ENCODE results near the gene RNF144A. TPM values are rescaled to one million over a fixed set of nuclear protein-coding genes. Genes with fewer than 3 reads are reported as not detected.

The RNF144A gene
- total RNA-seq, 1 donor from 2014 or later: 9.6 TPM

DNA sequence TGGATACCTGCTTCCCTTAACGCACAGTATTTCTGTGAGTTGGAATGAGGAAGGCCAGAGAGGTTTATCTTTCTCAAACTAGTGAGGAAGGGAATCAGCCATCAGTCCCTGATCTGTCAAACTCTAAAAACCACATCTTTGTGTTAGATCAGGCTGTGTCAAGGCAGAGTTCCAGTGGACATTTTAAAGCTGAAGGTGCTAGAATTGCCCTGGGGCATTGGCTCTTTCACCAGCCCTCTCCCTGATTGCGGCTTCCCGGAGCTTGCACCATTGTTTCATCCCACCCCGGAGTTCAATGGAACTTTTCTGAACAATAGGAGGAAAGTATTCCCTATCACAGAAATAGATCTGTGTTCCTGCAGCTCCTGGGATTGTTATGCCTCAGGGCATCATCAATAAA, 110.2 kb downstream of the RNF144A start:
- no peak overlapping the region for H3K27ac Mint-ChIP-seq (ENCODE audit: unreplicated experiment)
- no peaks in the 10 kb centered on the region for H3K9me3 Mint-ChIP-seq (ENCODE audit: unreplicated experiment)
- H3K36me3 Mint-ChIP-seq (ENCODE audit: unreplicated experiment): peaks cover 6% of the 10 kb centered on the region
- H3K4me1 Mint-ChIP-seq (ENCODE audit: unreplicated experiment): peaks cover 2% of the 10 kb centered on the region
- TF ChIP-seq, protein P1, sequence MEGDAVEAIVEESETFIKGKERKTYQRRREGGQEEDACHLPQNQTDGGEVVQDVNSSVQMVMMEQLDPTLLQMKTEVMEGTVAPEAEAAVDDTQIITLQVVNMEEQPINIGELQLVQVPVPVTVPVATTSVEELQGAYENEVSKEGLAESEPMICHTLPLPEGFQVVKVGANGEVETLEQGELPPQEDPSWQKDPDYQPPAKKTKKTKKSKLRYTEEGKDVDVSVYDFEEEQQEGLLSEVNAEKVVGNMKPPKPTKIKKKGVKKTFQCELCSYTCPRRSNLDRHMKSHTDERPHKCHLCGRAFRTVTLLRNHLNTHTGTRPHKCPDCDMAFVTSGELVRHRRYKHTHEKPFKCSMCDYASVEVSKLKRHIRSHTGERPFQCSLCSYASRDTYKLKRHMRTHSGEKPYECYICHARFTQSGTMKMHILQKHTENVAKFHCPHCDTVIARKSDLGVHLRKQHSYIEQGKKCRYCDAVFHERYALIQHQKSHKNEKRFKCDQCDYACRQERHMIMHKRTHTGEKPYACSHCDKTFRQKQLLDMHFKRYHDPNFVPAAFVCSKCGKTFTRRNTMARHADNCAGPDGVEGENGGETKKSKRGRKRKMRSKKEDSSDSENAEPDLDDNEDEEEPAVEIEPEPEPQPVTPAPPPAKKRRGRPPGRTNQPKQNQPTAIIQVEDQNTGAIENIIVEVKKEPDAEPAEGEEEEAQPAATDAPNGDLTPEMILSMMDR (IDR thresholded peaks at IDR 0.05): no peak
- H3K27me3 Mint-ChIP-seq (ENCODE audit: unreplicated experiment): no peaks in the 10 kb centered on the region
- H3K4me3 Mint-ChIP-seq (ENCODE audit: unreplicated experiment): no peak overlapping the region
- DNase-seq (ENCODE audit: extremely low spot score, unreplicated experiment): no peak

DNA sequence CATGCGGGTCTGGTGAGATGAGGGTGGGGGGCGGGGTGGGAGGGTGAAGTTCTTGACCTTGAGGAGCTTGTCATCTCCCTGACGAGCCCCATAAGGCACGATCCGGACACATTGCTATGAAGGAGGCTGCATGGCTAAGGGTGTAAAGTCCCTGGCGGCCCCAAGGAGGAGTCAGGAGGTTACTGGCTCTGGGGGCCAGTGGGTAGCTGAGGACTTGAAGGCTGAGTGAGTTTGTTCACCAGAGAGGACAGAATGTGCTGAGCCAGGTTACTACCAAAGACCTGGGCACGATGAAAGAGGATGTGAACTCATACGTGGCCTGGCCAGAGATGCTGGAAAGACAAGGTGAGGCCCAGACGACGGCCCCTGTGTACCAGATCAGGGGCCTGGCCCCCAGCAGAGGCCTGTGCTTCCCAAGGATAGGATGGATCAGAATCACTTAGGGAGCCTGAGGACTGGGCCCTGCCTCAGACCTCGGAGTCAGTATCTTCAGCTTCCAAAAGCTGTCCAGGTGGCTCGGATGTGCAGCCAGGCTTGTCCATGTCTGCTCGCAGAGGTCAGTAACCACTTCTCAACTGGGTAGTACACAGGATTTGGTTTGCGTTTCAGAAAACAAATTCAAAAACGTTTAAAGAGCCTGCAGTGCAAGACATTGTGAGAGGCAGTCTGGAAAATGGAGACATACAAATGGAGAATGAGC, 110.9 kb downstream of the RNF144A start:
- TF ChIP-seq, protein P1 (IDR thresholded peaks at IDR 0.05): no peak
- DNase-seq (ENCODE audit: extremely low spot score, unreplicated experiment): no peak
- no peak overlapping the region for H3K27ac Mint-ChIP-seq (ENCODE audit: unreplicated experiment)
- H3K4me1 Mint-ChIP-seq (ENCODE audit: unreplicated experiment): no peaks in the 10 kb centered on the region
- H3K4me3 Mint-ChIP-seq (ENCODE audit: unreplicated experiment): no peak overlapping the region
- no peaks in the 10 kb centered on the region for H3K27me3 Mint-ChIP-seq (ENCODE audit: unreplicated experiment)
- H3K36me3 Mint-ChIP-seq (ENCODE audit: unreplicated experiment): peaks cover 8% of the 10 kb centered on the region
- no peaks in the 10 kb centered on the region for H3K9me3 Mint-ChIP-seq (ENCODE audit: unreplicated experiment)

DNA sequence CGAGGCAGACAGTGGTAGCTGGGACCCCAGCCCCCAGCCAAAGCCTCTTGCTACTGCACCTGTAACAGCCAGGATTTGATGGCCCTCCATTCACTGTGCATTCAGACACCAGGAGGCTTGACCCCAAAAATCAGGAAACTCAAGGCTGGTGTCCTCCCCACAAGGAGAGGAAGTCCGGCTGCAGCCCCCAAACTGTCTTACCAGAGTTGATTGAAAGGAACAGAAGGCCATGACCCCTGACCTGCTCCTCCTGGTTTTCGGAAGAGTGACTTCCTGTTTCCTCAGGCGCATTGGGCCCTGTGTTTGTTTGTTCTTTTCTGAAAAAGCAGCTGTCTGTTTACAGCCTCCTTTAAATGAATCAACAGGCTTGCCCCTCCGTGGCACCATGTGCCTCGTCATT, 111.6 kb downstream of the RNF144A start:
- no peaks in the 10 kb centered on the region for H3K27me3 Mint-ChIP-seq (ENCODE audit: unreplicated experiment)
- TF ChIP-seq, protein P1 (IDR thresholded peaks at IDR 0.05): no peak
- no peak overlapping the region for H3K4me3 Mint-ChIP-seq (ENCODE audit: unreplicated experiment)
- H3K27ac Mint-ChIP-seq (ENCODE audit: unreplicated experiment): no peak overlapping the region
- H3K4me1 Mint-ChIP-seq (ENCODE audit: unreplicated experiment): no peaks in the 10 kb centered on the region
- H3K36me3 Mint-ChIP-seq (ENCODE audit: unreplicated experiment): peaks cover 10% of the 10 kb centered on the region
- no peak for DNase-seq (ENCODE audit: extremely low spot score, unreplicated experiment)
- H3K9me3 Mint-ChIP-seq (ENCODE audit: unreplicated experiment): no peaks in the 10 kb centered on the region

DNA sequence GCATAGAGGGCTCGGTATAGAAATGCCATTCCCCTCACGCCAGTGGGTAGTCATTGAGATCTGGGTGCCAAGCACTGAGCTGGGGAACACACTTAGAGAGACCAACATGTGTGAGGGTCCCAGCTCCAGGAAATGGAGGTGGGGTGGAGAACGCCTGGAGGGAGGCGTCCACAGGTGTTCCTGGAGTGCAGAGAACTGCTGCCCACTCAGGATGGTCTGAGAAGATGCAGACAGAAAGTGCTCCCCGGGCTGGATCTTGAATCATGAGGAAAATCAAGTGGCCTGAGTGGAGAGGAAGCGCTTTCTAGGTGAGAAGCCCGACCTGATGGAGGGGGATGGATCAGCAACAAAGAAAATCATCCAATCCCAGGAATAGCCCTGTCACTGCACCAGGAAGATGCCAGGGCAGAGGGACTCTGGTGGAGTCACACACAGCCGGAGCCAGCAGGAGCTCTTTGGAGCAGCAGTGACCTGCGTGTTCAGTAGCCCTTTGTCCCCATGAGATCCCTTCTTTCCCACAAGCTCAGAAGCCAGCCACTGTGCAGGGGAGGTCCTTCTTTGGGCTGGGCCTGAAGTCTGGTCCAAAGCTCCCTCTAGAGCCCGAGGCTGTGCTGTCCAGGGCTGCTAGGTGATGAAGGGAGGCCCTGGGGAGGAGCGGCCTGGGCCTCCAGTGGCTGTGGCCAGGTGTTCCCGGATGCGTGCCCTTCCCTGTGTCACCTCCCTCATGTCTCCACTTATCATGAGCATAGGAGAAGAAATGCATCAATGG, 112.3 kb downstream of the RNF144A start:
- no peaks in the 10 kb centered on the region for H3K4me1 Mint-ChIP-seq (ENCODE audit: unreplicated experiment)
- H3K27ac Mint-ChIP-seq (ENCODE audit: unreplicated experiment): no peak overlapping the region
- TF ChIP-seq, protein P1 (IDR thresholded peaks at IDR 0.05): no peak

DNA sequence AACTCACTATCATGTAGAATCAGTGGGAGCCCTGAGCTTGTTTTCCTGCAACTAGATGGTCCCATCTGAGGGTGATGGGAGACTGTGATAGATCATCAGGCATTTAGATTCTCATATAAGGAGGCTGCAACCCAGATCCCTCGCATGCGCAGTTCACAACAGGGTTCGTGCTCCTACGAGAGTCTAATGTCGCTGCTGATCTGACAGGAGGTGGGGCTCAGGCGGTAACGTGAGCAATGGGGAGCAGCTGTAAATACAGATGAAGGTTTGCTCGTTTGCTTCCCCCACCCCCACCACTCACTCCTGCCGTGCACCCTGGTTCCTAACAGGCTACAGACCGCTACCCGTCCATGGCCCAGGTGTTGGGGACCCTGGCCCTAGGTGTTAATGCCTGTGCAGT, 113.6 kb downstream of the RNF144A start:
- H3K36me3 Mint-ChIP-seq (ENCODE audit: unreplicated experiment): peaks cover 10% of the 10 kb centered on the region
- no peaks in the 10 kb centered on the region for H3K9me3 Mint-ChIP-seq (ENCODE audit: unreplicated experiment)
- H3K4me1 Mint-ChIP-seq (ENCODE audit: unreplicated experiment): no peaks in the 10 kb centered on the region
- DNase-seq (ENCODE audit: extremely low spot score, unreplicated experiment): no peak
- no peak overlapping the region for H3K27ac Mint-ChIP-seq (ENCODE audit: unreplicated experiment)
- no peaks in the 10 kb centered on the region for H3K27me3 Mint-ChIP-seq (ENCODE audit: unreplicated experiment)
- TF ChIP-seq, protein P1 (IDR thresholded peaks at IDR 0.05): no peak
- H3K4me3 Mint-ChIP-seq (ENCODE audit: unreplicated experiment): no peak overlapping the region

More for the DNA sequence above, 112.3 kb downstream of the RNF144A start:
- Mint-ChIP-seq H3K9me3 (ENCODE audit: unreplicated experiment) (no peaks in the 10 kb centered on the region), H3K36me3 (ENCODE audit: unreplicated experiment) (peaks cover 10% of the 10 kb centered on the region), H3K27me3 (ENCODE audit: unreplicated experiment) (no peaks in the 10 kb centered on the region), H3K4me3 (ENCODE audit: unreplicated experiment) (no peak overlapping the region)
- no peak for DNase-seq (ENCODE audit: extremely low spot score, unreplicated experiment)

Measured in osteocyte (in vitro differentiated cells).